HepG2 (cell line): Measurements from ENCODE around the gene KCNK6.

Experiments used
- ATF4 ChIP-seq, 2 experiments: fragments of 450-650 bp in 1 of 2; sonication (generic) in 1 of 2; formaldehyde crosslinking; IDR thresholded peaks; 2 replicates each; pipeline versions ENCODE4 v1.5.0 to v1.8.0; 2020 to 2022; ENCODE audit warnings: mild to moderate bottlenecking in 1 of 2, missing genetic modification reagents in 1 of 2
- CBFB ChIP-seq: sonication (generic); formaldehyde crosslinking; IDR thresholded peaks from 2 replicates; pipeline ENCODE4 v1.4.0; 2020; ENCODE audit warnings: missing genetic modification reagents
- EZH2 ChIP-seq: conservative IDR thresholded peaks from 2 replicates; pipeline ENCODE4 v1.6.1; 2012; ENCODE audit warnings: mild to moderate bottlenecking, low read depth, low read length, moderate library complexity
- FOXK1 ChIP-seq: sonication (generic); formaldehyde crosslinking; IDR thresholded peaks from 2 replicates; pipeline ENCODE4 v1.4.0; 2020; ENCODE audit warnings: low read depth, missing genetic modification reagents, borderline replicate concordance
- FOXP1 ChIP-seq, 2 experiments: fragments of 450-650 bp in 1 of 2; IDR thresholded peaks; 2 replicates each; pipeline ENCODE4 v1.6.1; 2017 to 2018; ENCODE audit warnings: antibody characterized with exemption in 1 of 2
- IRF9 ChIP-seq: sonication (generic); formaldehyde crosslinking; IDR thresholded peaks from 2 replicates; pipeline ENCODE4 v1.8.0; 2022; ENCODE audit warnings: missing genetic modification reagents, mild to moderate bottlenecking, borderline replicate concordance
- NBN ChIP-seq: fragments of 450-650 bp; conservative IDR thresholded peaks from 2 replicates; pipeline ENCODE4 v1.6.1; 2017
- POLR2A ChIP-seq, 2 experiments: IDR thresholded peaks; 2 replicates each; pipeline ENCODE4 v1.6.1; 2011; ENCODE audit warnings: low read depth in 2 of 2, low read length in 2 of 2, mild to moderate bottlenecking in 1 of 2, moderate library complexity in 1 of 2; ENCODE audit not compliant: insufficient read depth in 1 of 2
- POLR2AphosphoS5 ChIP-seq: IDR thresholded peaks from 2 replicates; pipeline ENCODE4 v1.6.1; 2012; ENCODE audit warnings: low read depth, low read length
- TAF1 ChIP-seq: sonication (generic); formaldehyde crosslinking; IDR thresholded peaks from 2 replicates; pipeline ENCODE4 v1.4.0; 2020; ENCODE audit warnings: missing genetic modification reagents
- ZNF562 ChIP-seq: sonication (generic); formaldehyde crosslinking; IDR thresholded peaks from 2 replicates; pipeline ENCODE4 v1.8.0; 2022; ENCODE audit warnings: missing genetic modification reagents, borderline replicate concordance
- ZNF615 ChIP-seq: sonication (generic); formaldehyde crosslinking; IDR thresholded peaks from 2 replicates; pipeline ENCODE4 v1.5.0; 2020; ENCODE audit warnings: mild to moderate bottlenecking, missing genetic modification reagents, borderline replicate concordance
- ZSCAN29 ChIP-seq: sonication (generic); formaldehyde crosslinking; conservative IDR thresholded peaks from 2 replicates; pipeline ENCODE4 v1.4.0; 2020; ENCODE audit warnings: mild to moderate bottlenecking, missing genetic modification reagents

GRCh38 chr19:38360839-38361631 lies 41.4 kb downstream of the KCNK6 start:
- TF ChIP-seq IRF9 (CRISPR knock-in tag): no peak
- no peak for TF ChIP-seq ATF4 (CRISPR knock-in tag; IDR thresholded peaks at IDR 0.05)
- TF ChIP-seq FOXP1 (IDR thresholded peaks at IDR 0.05): no peak
- no peak for TF ChIP-seq FOXP1 (CRISPR knock-in tag; IDR thresholded peaks at IDR 0.05)
- TF ChIP-seq POLR2A (IDR thresholded peaks at IDR 0.05; ENCODE audit: insufficient read depth in 1 of 2, low read depth in 2 of 2, low read length in 2 of 2): no peak
- TF ChIP-seq ZSCAN29 (CRISPR knock-in tag): no peak
- TF ChIP-seq CBFB (CRISPR knock-in tag): no peak
- TF ChIP-seq TAF1 (CRISPR knock-in tag): no peak
- TF ChIP-seq POLR2AphosphoS5: no peak
- TF ChIP-seq ZNF615 (CRISPR knock-in tag): no peak
- no peak for TF ChIP-seq NBN
- TF ChIP-seq EZH2: no peak
- no peak for TF ChIP-seq ZNF562 (CRISPR knock-in tag)
- TF ChIP-seq FOXK1 (CRISPR knock-in tag): no peak
